ENCODE measurements around the gene COMMD2.

Gene COMMD2

DNA sequence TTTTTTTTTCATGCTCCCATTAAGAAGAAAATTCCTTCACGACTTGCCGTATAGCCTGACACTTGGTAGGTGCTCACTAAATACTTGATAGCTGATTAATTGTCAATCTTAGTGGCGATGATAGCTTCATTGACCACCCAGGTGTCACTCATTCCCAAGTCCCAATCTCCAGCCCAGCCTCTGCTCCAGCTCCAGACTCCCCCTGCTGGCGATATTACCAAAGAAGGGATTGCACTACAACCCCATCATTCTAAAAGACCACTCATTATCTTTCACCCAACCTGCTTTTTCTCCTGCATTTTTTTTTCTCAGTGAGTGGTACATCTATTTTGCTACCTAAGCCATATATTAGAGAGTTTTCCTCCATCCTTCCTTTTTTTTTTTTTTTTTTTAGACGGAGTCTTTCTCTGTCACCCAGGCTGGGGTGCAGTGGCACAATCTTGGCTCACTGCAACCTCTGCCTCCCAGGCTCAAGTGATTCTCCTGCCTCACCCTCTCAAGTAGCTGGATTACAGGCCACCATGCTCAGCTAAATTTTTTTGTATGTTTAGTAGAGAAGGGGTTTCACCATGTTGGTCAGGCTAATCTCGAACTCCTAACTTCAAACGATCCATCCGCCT lies 19.5 kb upstream of the COMMD2 start:
- intact Hi-C loops (cut with DNase I; ENCODE audit: low total_unique reads), result loop anchor here (5.0 kb wide), 1 partner anchor 36 kb away; no protein-coding TSS in a partner anchor
- Histone ChIP-seq H3K27ac (no peak overlapping the region), H3K4me1 (no peaks in the 10 kb centered on the region), H3K9me3 (no peaks in the 10 kb centered on the region), H3K4me3 (no peak overlapping the region), H3K27me3 (no peaks in the 10 kb centered on the region), H3K36me3 (no peaks in the 10 kb centered on the region)
- TF ChIP-seq, protein P1, sequence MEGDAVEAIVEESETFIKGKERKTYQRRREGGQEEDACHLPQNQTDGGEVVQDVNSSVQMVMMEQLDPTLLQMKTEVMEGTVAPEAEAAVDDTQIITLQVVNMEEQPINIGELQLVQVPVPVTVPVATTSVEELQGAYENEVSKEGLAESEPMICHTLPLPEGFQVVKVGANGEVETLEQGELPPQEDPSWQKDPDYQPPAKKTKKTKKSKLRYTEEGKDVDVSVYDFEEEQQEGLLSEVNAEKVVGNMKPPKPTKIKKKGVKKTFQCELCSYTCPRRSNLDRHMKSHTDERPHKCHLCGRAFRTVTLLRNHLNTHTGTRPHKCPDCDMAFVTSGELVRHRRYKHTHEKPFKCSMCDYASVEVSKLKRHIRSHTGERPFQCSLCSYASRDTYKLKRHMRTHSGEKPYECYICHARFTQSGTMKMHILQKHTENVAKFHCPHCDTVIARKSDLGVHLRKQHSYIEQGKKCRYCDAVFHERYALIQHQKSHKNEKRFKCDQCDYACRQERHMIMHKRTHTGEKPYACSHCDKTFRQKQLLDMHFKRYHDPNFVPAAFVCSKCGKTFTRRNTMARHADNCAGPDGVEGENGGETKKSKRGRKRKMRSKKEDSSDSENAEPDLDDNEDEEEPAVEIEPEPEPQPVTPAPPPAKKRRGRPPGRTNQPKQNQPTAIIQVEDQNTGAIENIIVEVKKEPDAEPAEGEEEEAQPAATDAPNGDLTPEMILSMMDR (IDR thresholded peaks at IDR 0.05), result peak; percentile 65 to 71
- DNase-seq, result peak in 1 of 2 donors; percentile 33

DNA sequence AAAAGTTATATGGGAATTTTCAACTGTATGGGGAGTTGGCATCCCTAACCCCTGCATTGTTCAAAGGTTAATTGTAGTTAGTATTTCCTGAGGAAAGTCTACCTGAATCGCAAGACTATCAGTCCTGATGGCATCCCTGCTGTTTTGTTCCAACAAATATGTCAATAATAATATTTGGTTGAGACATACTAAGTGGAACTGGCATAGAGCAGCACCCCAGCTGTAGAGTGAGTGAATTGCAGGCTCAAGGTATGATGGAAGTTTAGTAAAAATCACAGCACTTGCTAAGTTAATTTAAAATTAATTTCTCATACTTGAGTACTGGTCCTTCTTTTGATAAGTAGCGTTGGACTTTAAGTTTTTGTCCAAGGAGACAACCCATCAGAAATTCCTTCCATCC lies 18.0 kb upstream of the COMMD2 start:
- Histone ChIP-seq H3K36me3 (no peaks in the 10 kb centered on the region), H3K4me1 (no peaks in the 10 kb centered on the region), H3K9me3 (no peaks in the 10 kb centered on the region), H3K4me3 (no peak overlapping the region), H3K27ac (no peak overlapping the region), H3K27me3 (no peaks in the 10 kb centered on the region)
- intact Hi-C loops (cut with DNase I; ENCODE audit: low total_unique reads), result loop anchor here (5.0 kb wide), 1 partner anchor 37 kb away; no protein-coding TSS in a partner anchor
- TF ChIP-seq, protein P1 (IDR thresholded peaks at IDR 0.05), result no peak
- DNase-seq, result no peak

DNA sequence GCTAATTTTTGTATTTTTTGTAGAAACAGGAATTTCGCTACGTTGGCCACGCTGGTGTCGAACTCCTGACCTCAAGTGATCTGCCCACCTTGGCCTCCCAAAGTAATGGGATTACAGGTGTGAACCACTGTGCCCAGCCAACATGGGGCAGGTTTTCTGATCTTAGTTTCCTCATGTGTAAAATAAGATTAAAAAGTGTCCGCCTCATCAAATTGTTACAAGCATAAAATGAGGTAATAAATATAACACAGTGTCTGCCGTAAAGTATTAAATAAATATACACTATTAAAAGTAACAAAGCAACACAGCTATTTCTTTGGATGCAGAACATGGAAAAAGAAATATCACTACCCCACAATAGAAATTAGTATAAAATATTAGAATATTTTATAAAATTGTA lies 16.4 kb upstream of the COMMD2 start:
- no peak overlapping the region for H3K27ac ChIP-seq
- no peak for DNase-seq
- H3K4me3 ChIP-seq, result no peak overlapping the region
- no peaks in the 10 kb centered on the region for H3K4me1 ChIP-seq
- intact Hi-C loops (cut with DNase I; ENCODE audit: low total_unique reads), result no loop called here
- no peaks in the 10 kb centered on the region for H3K36me3 ChIP-seq
- H3K9me3 ChIP-seq, result no peaks in the 10 kb centered on the region
- TF ChIP-seq, protein P1 (IDR thresholded peaks at IDR 0.05), result no peak
- peaks cover 0 to 3% of the 10 kb centered on the region in 2 donors for H3K27me3 ChIP-seq

DNA sequence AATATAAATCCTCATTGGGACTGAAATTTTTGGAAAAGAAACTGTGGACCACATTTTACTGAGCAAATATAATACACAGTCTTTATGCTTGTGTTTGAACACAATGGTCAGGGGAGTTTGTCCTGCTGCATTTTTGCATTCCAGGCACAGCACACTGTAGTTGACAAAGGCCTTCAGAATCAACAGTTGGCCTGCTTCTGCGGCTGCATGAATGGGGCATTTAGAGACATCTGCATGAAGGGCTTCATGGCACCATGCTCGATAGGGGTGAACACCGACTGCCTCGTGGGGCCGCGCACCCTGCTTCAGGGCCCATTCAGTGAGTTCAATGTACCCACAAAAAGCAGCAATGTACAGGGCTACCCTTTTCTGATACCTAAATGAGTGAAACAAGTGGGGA lies 15.4 kb upstream of the COMMD2 start:
- no peaks in the 10 kb centered on the region for H3K4me1 ChIP-seq
- no peaks in the 10 kb centered on the region for H3K36me3 ChIP-seq
- DNase-seq, result no peak
- no peak overlapping the region for H3K4me3 ChIP-seq
- peaks cover 0 to 3% of the 10 kb centered on the region in 2 donors for H3K27me3 ChIP-seq
- H3K27ac ChIP-seq, result no peak overlapping the region
- H3K9me3 ChIP-seq, result no peaks in the 10 kb centered on the region
- intact Hi-C loops (cut with DNase I; ENCODE audit: low total_unique reads), result no loop called here
- TF ChIP-seq, protein P1 (IDR thresholded peaks at IDR 0.05), result no peak

DNA sequence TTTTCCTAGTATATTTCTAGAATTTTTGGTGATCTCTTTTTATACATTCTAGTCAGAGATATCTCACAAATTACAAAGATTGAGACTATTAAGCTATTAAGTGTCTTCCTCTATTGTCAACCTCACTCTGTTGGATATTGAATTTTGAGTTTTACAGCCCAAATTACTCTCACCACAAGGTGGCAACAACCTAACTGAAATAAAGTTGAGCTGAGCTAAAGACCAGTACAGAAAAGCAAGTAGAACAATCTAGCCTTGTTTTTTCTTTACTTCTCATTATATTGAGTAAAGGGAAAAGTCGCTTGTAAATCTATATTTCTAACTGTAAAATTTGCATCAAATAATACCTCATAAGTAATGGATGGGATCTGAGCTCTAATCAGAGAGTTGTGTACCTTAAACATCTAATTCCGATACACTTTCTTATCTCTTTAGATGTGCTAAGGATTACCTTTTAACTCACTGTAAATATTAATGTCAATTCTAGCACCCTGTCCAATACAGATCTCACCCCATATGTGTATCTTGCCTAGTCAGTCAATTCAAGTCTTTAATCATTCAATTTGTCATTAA lies 13.6 kb upstream of the COMMD2 start:
- H3K9me3 ChIP-seq, result no peaks in the 10 kb centered on the region
- no peaks in the 10 kb centered on the region for H3K36me3 ChIP-seq
- DNase-seq, result no peak
- intact Hi-C loops (cut with DNase I; ENCODE audit: low total_unique reads), result no loop called here
- H3K4me1 ChIP-seq, result no peaks in the 10 kb centered on the region
- no peak overlapping the region for H3K4me3 ChIP-seq
- TF ChIP-seq, protein P1 (IDR thresholded peaks at IDR 0.05), result peak; percentile 42 to 58
- H3K27me3 ChIP-seq, result peaks cover 0 to 3% of the 10 kb centered on the region in 2 donors
- H3K27ac ChIP-seq, result no peak overlapping the region
